Keratinocyte (primary cell): ENCODE results near the gene REX1BD. TPM values are rescaled to one million over a fixed set of nuclear protein-coding genes. Genes with fewer than 3 reads are reported as not detected.
A peak's percentile ranks its signal among the peaks of the same experiment; 100 is the strongest.

Experiments used
- DNase-seq: peaks from one replicate; pipeline ENCODE4 v3.0.0-alpha.2; 2011; ENCODE audit warnings: low read depth, missing footprints, low spot score
- FAIRE-seq: peaks from 2 replicates; lab custom pipeline; 2011; peaks lifted over from hg19 to GRCh38; lab: Jason Lieb, UNC
- H2AFZ ChIP-seq: 2 replicates; pipeline ENCODE4 v1.6.0; 2012; ENCODE audit warnings: low read length, control low read depth, inconsistent platforms; ENCODE audit not compliant: control insufficient read depth
- H3K27ac ChIP-seq: 2 replicates; pipeline ENCODE4 v1.5.1; 2011; ENCODE audit warnings: low read length; ENCODE audit not compliant: control insufficient read depth, insufficient read depth
- H3K27me3 ChIP-seq: 3 replicates; pipeline ENCODE4 v1.6.0; 2011; ENCODE audit warnings: low read length; ENCODE audit not compliant: control insufficient read depth, insufficient read depth; ENCODE audit errors: extremely low read depth
- H3K36me3 ChIP-seq, 2 experiments: 2 replicates in 1 of 2; 3 replicates in 1 of 2; pipeline ENCODE4 v1.5.1; 2011; ENCODE audit warnings: low read length in 2 of 2, mild to moderate bottlenecking in 1 of 2; ENCODE audit not compliant: control insufficient read depth in 2 of 2, insufficient read depth in 2 of 2; ENCODE audit errors: extremely low read depth in 1 of 2
- H3K4me1 ChIP-seq: 3 replicates; pipeline ENCODE4 v1.5.1; 2011; ENCODE audit warnings: low read length; ENCODE audit not compliant: control insufficient read depth, insufficient read depth; ENCODE audit errors: extremely low read depth
- H3K4me2 ChIP-seq: 3 replicates; pipeline ENCODE4 v1.6.0; 2011; ENCODE audit warnings: low read depth, low read length; ENCODE audit not compliant: control insufficient read depth, insufficient read depth; ENCODE audit errors: extremely low read depth
- H3K4me3 ChIP-seq, 3 experiments: fragments of 200-600 bp in 1 of 3; sonication (generic) in 1 of 3; 2 replicates in 2 of 3; 3 replicates in 1 of 3; pipeline ENCODE4 v1.5.1; 2011 to 2016; ENCODE audit warnings: low read length in 3 of 3, mild to moderate bottlenecking in 3 of 3, control low read depth in 2 of 3, inconsistent platforms in 1 of 3, low read depth in 1 of 3, mixed read lengths in 1 of 3, mixed run types in 1 of 3, moderate library complexity in 1 of 3; ENCODE audit not compliant: control insufficient read depth in 2 of 3, insufficient read depth in 2 of 3; ENCODE audit errors: extremely low read depth in 1 of 3
- H3K79me2 ChIP-seq: 2 replicates; pipeline ENCODE4 v1.6.0; 2012; ENCODE audit warnings: low read length; ENCODE audit not compliant: control insufficient read depth, insufficient read depth
- H3K9ac ChIP-seq: 3 replicates; pipeline ENCODE4 v1.6.0; 2011; ENCODE audit warnings: low read length; ENCODE audit not compliant: control insufficient read depth, insufficient read depth; ENCODE audit errors: extremely low read depth
- H3K9me1 ChIP-seq: 3 replicates; pipeline ENCODE4 v1.6.0; 2011; ENCODE audit warnings: low read length; ENCODE audit not compliant: control insufficient read depth, insufficient read depth; ENCODE audit errors: extremely low read depth
- H3K9me3 ChIP-seq: 2 replicates; pipeline ENCODE4 v1.5.1; 2012; ENCODE audit warnings: low read depth, low read length; ENCODE audit not compliant: control insufficient read depth
- H4K20me1 ChIP-seq: 3 replicates; pipeline ENCODE4 v1.6.0; 2011; ENCODE audit warnings: low read length; ENCODE audit not compliant: control insufficient read depth, insufficient read depth; ENCODE audit errors: extremely low read depth
- EZH2 ChIP-seq: IDR thresholded peaks from one replicate; pipeline ENCODE4 v1.6.1; 2012; ENCODE audit warnings: inconsistent platforms, mild to moderate bottlenecking, low read length, moderate library complexity
- dilution Hi-C: fragments of 300-500 bp; cut with MboI; formaldehyde crosslinking; loops from one replicate; pipeline ENCODE4 v1.7.0; 2020; ENCODE audit warnings: low sequenced_read_pairs; ENCODE audit not compliant: extremely low pct_ligation_motif_present
- polyA plus RNA-seq, 5 experiments: library from polyadenylated mRNA; depleted of rRNA in 3 of 5; stranded (reverse) in 3 of 5; stranded (forward) in 1 of 5; unstranded in 1 of 5; fragments of >200 nt; gene quantifications; 1 replicate in 1 of 5; 2 replicates in 3 of 5; 3 replicates in 1 of 5; pipeline versions ENCODE4 v1.2.1 to v1.2.3, GENCODE V29; 2011 to 2012; ENCODE audit warnings: missing spikeins in 2 of 5, low read depth in 1 of 5, low replicate concordance in 1 of 5
- TF ChIP-seq, protein P1 (sequence below), 3 experiments: IDR thresholded peaks in 1 of 3; conservative IDR thresholded peaks in 1 of 3; optimal IDR thresholded peaks in 1 of 3; 2 replicates in 2 of 3; 3 replicates in 1 of 3; pipeline versions ENCODE3 to v1.5.1; 2011; ENCODE audit warnings: low read length in 3 of 3, mild to moderate bottlenecking in 3 of 3, moderate library complexity in 2 of 3, control low read depth in 1 of 3, inconsistent platforms in 1 of 3; ENCODE audit not compliant: insufficient read depth in 2 of 3; ENCODE audit errors: extremely low read depth in 1 of 3

REX1BD gene
- polyA plus RNA-seq, 1 donor (not counting 4 experiments of a cell fraction or from before 2014, with no cell fraction given) = 31.9 TPM

GRCh38 chr19:18559685-18560084, 28.9 kb upstream of the REX1BD start:
- H3K4me2 ChIP-seq = peak overlapping the region; percentile 100

DNA sequence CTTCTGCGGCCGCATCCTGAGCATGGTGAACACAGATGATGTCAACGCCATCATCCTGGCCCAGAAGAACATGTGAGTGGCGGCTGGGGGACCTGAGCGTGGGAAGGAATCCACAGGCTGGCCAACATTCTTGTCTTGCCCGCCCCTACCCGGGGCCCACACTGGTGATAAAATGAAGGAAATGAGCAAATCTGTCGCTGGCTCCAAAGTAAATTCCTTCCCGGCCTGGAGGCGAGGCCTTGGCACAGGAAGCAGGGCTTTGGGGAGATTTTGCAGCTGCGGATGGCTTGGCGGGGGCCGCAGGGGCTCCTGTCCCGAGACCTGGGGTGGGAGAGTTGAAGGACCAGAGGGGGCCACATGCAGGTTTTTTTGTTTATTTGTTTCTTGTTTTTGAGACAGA, 26.5 kb upstream of the REX1BD start:
- H3K27ac ChIP-seq = no peak overlapping the region
- H3K79me2 ChIP-seq = peaks cover 34% of the 10 kb centered on the region
- H3K27me3 ChIP-seq = no peaks in the 10 kb centered on the region
- no peaks in the 10 kb centered on the region for H3K9me1 ChIP-seq
- H3K9me3 ChIP-seq = no peaks in the 10 kb centered on the region
- H3K4me3 ChIP-seq = no peak overlapping the region
- no peak overlapping the region for H3K4me2 ChIP-seq
- FAIRE-seq (no peak), DNase-seq (no peak)
- dilution Hi-C loops = no loop called here
- peaks cover 26 to 30% of the 10 kb centered on the region in 2 experiments for H3K36me3 ChIP-seq
- no peak overlapping the region for H3K9ac ChIP-seq
- H2AFZ ChIP-seq = no peak overlapping the region
- peaks cover 11% of the 10 kb centered on the region for H3K4me1 ChIP-seq
- H4K20me1 ChIP-seq = no peaks in the 10 kb centered on the region
- TF ChIP-seq EZH2 = no peak
- TF ChIP-seq, protein P1, sequence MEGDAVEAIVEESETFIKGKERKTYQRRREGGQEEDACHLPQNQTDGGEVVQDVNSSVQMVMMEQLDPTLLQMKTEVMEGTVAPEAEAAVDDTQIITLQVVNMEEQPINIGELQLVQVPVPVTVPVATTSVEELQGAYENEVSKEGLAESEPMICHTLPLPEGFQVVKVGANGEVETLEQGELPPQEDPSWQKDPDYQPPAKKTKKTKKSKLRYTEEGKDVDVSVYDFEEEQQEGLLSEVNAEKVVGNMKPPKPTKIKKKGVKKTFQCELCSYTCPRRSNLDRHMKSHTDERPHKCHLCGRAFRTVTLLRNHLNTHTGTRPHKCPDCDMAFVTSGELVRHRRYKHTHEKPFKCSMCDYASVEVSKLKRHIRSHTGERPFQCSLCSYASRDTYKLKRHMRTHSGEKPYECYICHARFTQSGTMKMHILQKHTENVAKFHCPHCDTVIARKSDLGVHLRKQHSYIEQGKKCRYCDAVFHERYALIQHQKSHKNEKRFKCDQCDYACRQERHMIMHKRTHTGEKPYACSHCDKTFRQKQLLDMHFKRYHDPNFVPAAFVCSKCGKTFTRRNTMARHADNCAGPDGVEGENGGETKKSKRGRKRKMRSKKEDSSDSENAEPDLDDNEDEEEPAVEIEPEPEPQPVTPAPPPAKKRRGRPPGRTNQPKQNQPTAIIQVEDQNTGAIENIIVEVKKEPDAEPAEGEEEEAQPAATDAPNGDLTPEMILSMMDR (optimal IDR thresholded peaks at IDR 0.05 in 1 of 3, IDR thresholded peaks at IDR 0.05 in 1 of 3, conservative IDR thresholded peaks at IDR 0.05 in 1 of 3; ENCODE audit: extremely low read depth in 1 of 3, insufficient read depth in 2 of 3, low read length in 3 of 3) = no peak

More at GRCh38 chr19:18559685-18560084, 28.9 kb upstream of the REX1BD start:
- Histone ChIP-seq H3K9me1 (no peaks in the 10 kb centered on the region), H3K27ac (no peak overlapping the region), H3K27me3 (no peaks in the 10 kb centered on the region), H3K79me2 (peaks cover 34% of the 10 kb centered on the region), H4K20me1 (no peaks in the 10 kb centered on the region), H2AFZ (no peak overlapping the region), H3K36me3 (peaks cover 19 to 21% of the 10 kb centered on the region in 2 experiments), H3K4me1 (peaks cover 11% of the 10 kb centered on the region), H3K9ac (no peak overlapping the region), H3K4me3 (no peak overlapping the region), H3K9me3 (no peaks in the 10 kb centered on the region)
- FAIRE-seq = no peak
- TF ChIP-seq, protein P1 (optimal IDR thresholded peaks at IDR 0.05 in 1 of 3, IDR thresholded peaks at IDR 0.05 in 1 of 3, conservative IDR thresholded peaks at IDR 0.05 in 1 of 3; ENCODE audit: extremely low read depth in 1 of 3, insufficient read depth in 2 of 3, low read length in 3 of 3) = no peak
- no peak for TF ChIP-seq EZH2
- DNase-seq = no peak
- dilution Hi-C loops = no loop called here
